HepG2 (cell line): ENCODE results near the gene CPPED1. TPM values are rescaled to one million over a fixed set of nuclear protein-coding genes. Genes with fewer than 3 reads are reported as not detected.

Experiments used
- ATF1 ChIP-seq: IDR thresholded peaks from 2 replicates; pipeline ENCODE4 v1.6.1; 2016; ENCODE audit warnings: mild to moderate bottlenecking, control low read depth
- ETV5 ChIP-seq: IDR thresholded peaks from 2 replicates; pipeline ENCODE4 v1.6.1; 2018; ENCODE audit warnings: missing biosample characterization, missing genetic modification reagents, inconsistent platforms, borderline replicate concordance
- FOXO1 ChIP-seq: sonication (generic); formaldehyde crosslinking; IDR thresholded peaks from 2 replicates; pipeline ENCODE4 v1.4.0; 2020; ENCODE audit warnings: missing genetic modification reagents
- FOXP1 ChIP-seq, 2 experiments: fragments of 450-650 bp in 1 of 2; IDR thresholded peaks; 2 replicates each; pipeline ENCODE4 v1.6.1; 2017 to 2018; ENCODE audit warnings: antibody characterized with exemption in 1 of 2
- HNRNPLL ChIP-seq: fragments of 200-400 bp; formaldehyde crosslinking; IDR thresholded peaks from 2 replicates; pipeline ENCODE4 v1.6.1; 2017; ENCODE audit warnings: mild to moderate bottlenecking, low read depth, low read length; ENCODE audit not compliant: poor library complexity, severe bottlenecking
- JDP2 ChIP-seq: sonication (generic); formaldehyde crosslinking; IDR thresholded peaks from 2 replicates; pipeline ENCODE4 v1.8.1; 2022; ENCODE audit warnings: missing genetic modification reagents, borderline replicate concordance
- KLF13 ChIP-seq: sonication (generic); formaldehyde crosslinking; IDR thresholded peaks from 2 replicates; pipeline ENCODE4 v1.4.0; 2020; ENCODE audit warnings: mild to moderate bottlenecking, missing genetic modification reagents
- MBNL3 ChIP-seq: fragments of 250-450 bp; sonication (Bioruptor Pico); conservative IDR thresholded peaks from 2 replicates; pipeline ENCODE4 v1.8.0; 2022; ENCODE audit warnings: mild to moderate bottlenecking, inconsistent platforms
- MLLT10 ChIP-seq: sonication (generic); formaldehyde crosslinking; IDR thresholded peaks from 2 replicates; pipeline ENCODE4 v1.4.0; 2020; ENCODE audit warnings: missing genetic modification reagents
- NFE2L2 ChIP-seq: fragments of 150-350 bp; IDR thresholded peaks from 2 replicates; pipeline ENCODE4 v1.6.1; 2014; ENCODE audit warnings: low read length
- PCBP1 ChIP-seq: fragments of 200-400 bp; formaldehyde crosslinking; IDR thresholded peaks from 2 replicates; pipeline ENCODE4 v1.6.1; 2017; ENCODE audit warnings: mild to moderate bottlenecking, low read depth, low read length, borderline replicate concordance
- SRF ChIP-seq: IDR thresholded peaks from 2 replicates; pipeline ENCODE4 v1.6.1; 2011; ENCODE audit warnings: mild to moderate bottlenecking, low read depth, low read length, moderate library complexity
- THAP8 ChIP-seq: sonication (generic); formaldehyde crosslinking; IDR thresholded peaks from 2 replicates; pipeline ENCODE4 v1.5.1; 2020; ENCODE audit warnings: missing genetic modification reagents, mild to moderate bottlenecking, borderline replicate concordance
- TMF1 ChIP-seq: sonication (generic); formaldehyde crosslinking; IDR thresholded peaks from 2 replicates; pipeline ENCODE4 v1.8.1; 2022; ENCODE audit warnings: low read depth, missing genetic modification reagents
- U2AF2 ChIP-seq: fragments of 200-400 bp; formaldehyde crosslinking; IDR thresholded peaks from 2 replicates; pipeline ENCODE4 v1.6.1; 2017; ENCODE audit warnings: low read depth, mild to moderate bottlenecking, low read length
- ZBTB43 ChIP-seq: sonication (generic); formaldehyde crosslinking; conservative IDR thresholded peaks from 2 replicates; pipeline ENCODE4 v1.4.0; 2020; ENCODE audit warnings: missing genetic modification reagents
- ZNF580 ChIP-seq: IDR thresholded peaks from 2 replicates; pipeline ENCODE4 v1.6.1; 2016; ENCODE audit warnings: low read depth, borderline replicate concordance
- ZNF619 ChIP-seq: sonication (generic); formaldehyde crosslinking; IDR thresholded peaks from 2 replicates; pipeline ENCODE4 v1.4.0; 2020; ENCODE audit warnings: mild to moderate bottlenecking, missing genetic modification reagents
- ZNF790 ChIP-seq: sonication (generic); formaldehyde crosslinking; IDR thresholded peaks from 2 replicates; pipeline ENCODE4 v1.8.0; 2022; ENCODE audit warnings: missing genetic modification reagents, mild to moderate bottlenecking, borderline replicate concordance
- ZSCAN21 ChIP-seq: sonication (generic); formaldehyde crosslinking; IDR thresholded peaks from 2 replicates; pipeline ENCODE4 v1.8.0; 2022; ENCODE audit warnings: mild to moderate bottlenecking, missing genetic modification reagents, moderate library complexity, borderline replicate concordance
- polyA plus RNA-seq, 8 experiments: library from polyadenylated mRNA; depleted of rRNA in 3 of 8; stranded (reverse) in 7 of 8; unstranded in 1 of 8; fragments of >200 nt; fragmentation: Illumina TruSeq in 4 of 8; extraction: Trizol in 4 of 8; gene quantifications; 2 replicates each; pipeline versions ENCODE4 v1.2.1 to v1.2.3, GENCODE V29; 2011 to 2016; ENCODE audit warnings: low read depth in 4 of 8, missing spikeins in 1 of 8, mixed read lengths in 1 of 8; ENCODE audit not compliant: insufficient read depth in 1 of 8
- total RNA-seq, 5 experiments: library from RNA; depleted of rRNA; stranded (reverse); fragments of >200 nt; fragmentation: Illumina TruSeq; extraction: Trizol; gene quantifications; 2 replicates each; pipeline ENCODE4 v1.2.3, GENCODE V29; 2016; ENCODE audit warnings: low read depth in 1 of 5
- TF ChIP-seq, protein P1 (sequence below): fragments of 450-650 bp; IDR thresholded peaks from 2 replicates; pipeline ENCODE4 v1.6.1; 2016
- TF ChIP-seq, protein P2 (sequence below): sonication (generic); formaldehyde crosslinking; IDR thresholded peaks from 2 replicates; pipeline ENCODE4 v1.4.0; 2020; ENCODE audit warnings: missing genetic modification reagents, low read depth, mild to moderate bottlenecking, borderline replicate concordance
- TF ChIP-seq, protein P3 (sequence below): sonication (generic); formaldehyde crosslinking; IDR thresholded peaks from 2 replicates; pipeline ENCODE4 v1.5.1; 2020; ENCODE audit warnings: mild to moderate bottlenecking, missing genetic modification reagents, moderate library complexity

CPPED1 gene
- total and polyA plus RNA-seq, 2 of the 13 experiments (the other 11 are each of a cell fraction or from before 2014, with no cell fraction given): 66.6 to 71.3 TPM

GRCh38 chr16:12612598-12613101, 191.0 kb downstream of the CPPED1 start (continued):
- no peak for TF ChIP-seq MBNL3 (CRISPR knock-in tag)
- no peak for TF ChIP-seq THAP8 (CRISPR knock-in tag)
- TF ChIP-seq KLF13 (CRISPR knock-in tag): no peak
- no peak for TF ChIP-seq HNRNPLL
- TF ChIP-seq ZSCAN21 (CRISPR knock-in tag): no peak; the same call in none of the 2 replicates
- TF ChIP-seq ZNF790 (CRISPR knock-in tag): no peak
- TF ChIP-seq ZNF580 (CRISPR knock-in tag): peak; percentile 65; the same call in 1 of the 2 replicates
- no peak for TF ChIP-seq PCBP1
- no peak for TF ChIP-seq U2AF2
- peak; percentile 89 for TF ChIP-seq NFE2L2
- peak; percentile 96 for TF ChIP-seq FOXO1 (CRISPR knock-in tag)
- TF ChIP-seq TMF1 (CRISPR knock-in tag): 0 out of 2 replicates have a peak, but pooled peaks have one; percentile 14
- TF ChIP-seq JDP2: no peak
- TF ChIP-seq FOXP1 (IDR thresholded peaks at IDR 0.05): peak; percentile 73
- peak; percentile 85 for TF ChIP-seq FOXP1 (CRISPR knock-in tag; IDR thresholded peaks at IDR 0.05)
- TF ChIP-seq ZNF619 (CRISPR knock-in tag): no peak
- no peak for TF ChIP-seq ATF1 (CRISPR knock-in tag)
- TF ChIP-seq, protein P1, sequence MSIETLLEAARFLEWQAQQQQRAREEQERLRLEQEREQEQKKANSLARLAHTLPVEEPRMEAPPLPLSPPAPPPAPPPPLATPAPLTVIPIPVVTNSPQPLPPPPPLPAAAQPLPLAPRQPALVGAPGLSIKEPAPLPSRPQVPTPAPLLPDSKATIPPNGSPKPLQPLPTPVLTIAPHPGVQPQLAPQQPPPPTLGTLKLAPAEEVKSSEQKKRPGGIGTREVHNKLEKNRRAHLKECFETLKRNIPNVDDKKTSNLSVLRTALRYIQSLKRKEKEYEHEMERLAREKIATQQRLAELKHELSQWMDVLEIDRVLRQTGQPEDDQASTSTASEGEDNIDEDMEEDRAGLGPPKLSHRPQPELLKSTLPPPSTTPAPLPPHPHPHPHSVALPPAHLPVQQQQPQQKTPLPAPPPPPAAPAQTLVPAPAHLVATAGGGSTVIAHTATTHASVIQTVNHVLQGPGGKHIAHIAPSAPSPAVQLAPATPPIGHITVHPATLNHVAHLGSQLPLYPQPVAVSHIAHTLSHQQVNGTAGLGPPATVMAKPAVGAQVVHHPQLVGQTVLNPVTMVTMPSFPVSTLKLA: peak; percentile 70
- TF ChIP-seq, protein P2, sequence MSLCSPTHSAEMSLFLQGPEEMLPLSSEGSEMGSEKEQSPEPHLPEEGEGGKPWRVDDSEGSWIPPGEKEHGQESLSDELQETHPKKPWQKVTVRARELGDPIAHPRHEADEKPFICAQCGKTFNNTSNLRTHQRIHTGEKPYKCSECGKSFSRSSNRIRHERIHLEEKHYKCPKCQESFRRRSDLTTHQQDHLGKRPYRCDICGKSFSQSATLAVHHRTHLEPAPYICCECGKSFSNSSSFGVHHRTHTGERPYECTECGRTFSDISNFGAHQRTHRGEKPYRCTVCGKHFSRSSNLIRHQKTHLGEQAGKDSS (CRISPR knock-in tag): peak; percentile 88; the same call in 1 of the 2 replicates
- no peak; the same call in 1 of the 2 replicates for TF ChIP-seq ZBTB43 (CRISPR knock-in tag)
- no peak for TF ChIP-seq MLLT10 (CRISPR knock-in tag)
- TF ChIP-seq ETV5 (CRISPR knock-in tag): peak; percentile 77; the same call in 1 of the 2 replicates
- TF ChIP-seq, protein P3, sequence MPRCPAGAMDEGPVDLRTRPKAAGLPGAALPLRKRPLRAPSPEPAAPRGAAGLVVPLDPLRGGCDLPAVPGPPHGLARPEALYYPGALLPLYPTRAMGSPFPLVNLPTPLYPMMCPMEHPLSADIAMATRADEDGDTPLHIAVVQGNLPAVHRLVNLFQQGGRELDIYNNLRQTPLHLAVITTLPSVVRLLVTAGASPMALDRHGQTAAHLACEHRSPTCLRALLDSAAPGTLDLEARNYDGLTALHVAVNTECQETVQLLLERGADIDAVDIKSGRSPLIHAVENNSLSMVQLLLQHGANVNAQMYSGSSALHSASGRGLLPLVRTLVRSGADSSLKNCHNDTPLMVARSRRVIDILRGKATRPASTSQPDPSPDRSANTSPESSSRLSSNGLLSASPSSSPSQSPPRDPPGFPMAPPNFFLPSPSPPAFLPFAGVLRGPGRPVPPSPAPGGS (CRISPR knock-in tag): no peak
- no peak for TF ChIP-seq SRF
